HepG2 (cell line): Measurements from ENCODE around the gene MYLK3. TPM values are rescaled to one million over a fixed set of nuclear protein-coding genes. Genes with fewer than 3 reads are reported as not detected.

ENCODE experiments used
- polyA plus RNA-seq, 8 experiments: library from polyadenylated mRNA; depleted of rRNA in 3 of 8; stranded (reverse) in 7 of 8; unstranded in 1 of 8; fragments of >200 nt; fragmentation: Illumina TruSeq in 4 of 8; extraction: Trizol in 4 of 8; gene quantifications; 2 replicates each; pipeline versions ENCODE4 v1.2.1 to v1.2.3, GENCODE V29; 2011 to 2016; ENCODE audit warnings: low read depth in 4 of 8, missing spikeins in 1 of 8, mixed read lengths in 1 of 8; ENCODE audit not compliant: insufficient read depth in 1 of 8
- total RNA-seq, 5 experiments: library from RNA; depleted of rRNA; stranded (reverse); fragments of >200 nt; fragmentation: Illumina TruSeq; extraction: Trizol; gene quantifications; 2 replicates each; pipeline ENCODE4 v1.2.3, GENCODE V29; 2016; ENCODE audit warnings: low read depth in 1 of 5
- TF ChIP-seq, protein P1 (sequence below): fragments of 450-650 bp; IDR thresholded peaks from 2 replicates; pipeline ENCODE4 v1.6.1; 2016
- TF ChIP-seq, protein P2 (sequence below): sonication (generic); formaldehyde crosslinking; IDR thresholded peaks from 2 replicates; pipeline ENCODE4 v1.4.0; 2020; ENCODE audit warnings: mild to moderate bottlenecking, missing genetic modification reagents

MYLK3 gene
- total and polyA plus RNA-seq, 2 of the 13 experiments (the other 11 are each of a cell fraction or from before 2014, with no cell fraction given) = 0.04 to 0.18 TPM

DNA sequence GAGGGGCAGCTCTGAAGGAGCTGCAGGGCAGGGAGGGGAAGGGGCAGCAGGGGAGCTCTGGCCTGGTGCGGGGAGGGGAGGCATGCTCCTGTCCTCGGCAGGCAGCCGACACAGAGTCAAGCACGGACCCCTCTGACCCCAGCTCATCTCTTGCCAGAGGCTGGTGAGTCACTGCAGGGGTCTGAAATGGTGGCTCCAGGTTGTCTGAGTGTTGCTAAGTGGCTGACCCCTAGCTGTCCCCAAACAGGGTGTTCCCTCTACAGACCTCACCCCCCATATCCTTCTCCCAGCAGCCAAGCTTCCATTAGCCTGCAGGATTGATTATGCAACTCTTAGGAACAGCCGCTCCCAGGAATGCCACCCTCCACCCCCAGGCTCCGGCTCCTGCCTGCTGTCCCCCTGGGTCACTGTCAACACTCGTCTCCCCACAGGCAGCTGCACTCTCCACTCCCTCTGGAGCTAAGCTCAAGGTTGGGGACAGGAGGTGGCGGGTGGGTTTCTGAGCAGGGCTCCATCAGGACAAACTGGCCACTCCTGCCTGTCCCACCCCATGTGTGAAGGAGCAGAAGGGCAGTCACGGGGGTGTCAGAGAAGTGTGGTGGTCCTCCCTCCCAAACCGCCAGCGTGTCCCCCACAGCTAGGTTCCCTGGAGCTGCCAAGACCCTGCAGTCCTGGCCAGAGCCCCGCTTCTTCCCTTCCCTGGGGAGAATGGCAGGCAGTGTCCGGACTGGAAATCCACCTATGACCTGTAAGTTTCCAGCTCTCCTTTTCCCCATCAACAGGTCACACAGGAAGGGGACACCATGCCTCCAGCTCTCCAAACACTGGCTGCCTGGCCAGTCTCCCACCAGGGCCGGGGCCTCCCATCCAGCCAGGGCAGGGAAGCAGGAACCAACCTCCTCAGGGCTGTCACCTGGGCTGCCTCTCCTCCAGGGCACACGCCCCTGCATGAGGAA lies 1.0 kb downstream of the MYLK3 start (continued):
- TF ChIP-seq, protein P1, sequence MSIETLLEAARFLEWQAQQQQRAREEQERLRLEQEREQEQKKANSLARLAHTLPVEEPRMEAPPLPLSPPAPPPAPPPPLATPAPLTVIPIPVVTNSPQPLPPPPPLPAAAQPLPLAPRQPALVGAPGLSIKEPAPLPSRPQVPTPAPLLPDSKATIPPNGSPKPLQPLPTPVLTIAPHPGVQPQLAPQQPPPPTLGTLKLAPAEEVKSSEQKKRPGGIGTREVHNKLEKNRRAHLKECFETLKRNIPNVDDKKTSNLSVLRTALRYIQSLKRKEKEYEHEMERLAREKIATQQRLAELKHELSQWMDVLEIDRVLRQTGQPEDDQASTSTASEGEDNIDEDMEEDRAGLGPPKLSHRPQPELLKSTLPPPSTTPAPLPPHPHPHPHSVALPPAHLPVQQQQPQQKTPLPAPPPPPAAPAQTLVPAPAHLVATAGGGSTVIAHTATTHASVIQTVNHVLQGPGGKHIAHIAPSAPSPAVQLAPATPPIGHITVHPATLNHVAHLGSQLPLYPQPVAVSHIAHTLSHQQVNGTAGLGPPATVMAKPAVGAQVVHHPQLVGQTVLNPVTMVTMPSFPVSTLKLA = no peak
- TF ChIP-seq, protein P2, sequence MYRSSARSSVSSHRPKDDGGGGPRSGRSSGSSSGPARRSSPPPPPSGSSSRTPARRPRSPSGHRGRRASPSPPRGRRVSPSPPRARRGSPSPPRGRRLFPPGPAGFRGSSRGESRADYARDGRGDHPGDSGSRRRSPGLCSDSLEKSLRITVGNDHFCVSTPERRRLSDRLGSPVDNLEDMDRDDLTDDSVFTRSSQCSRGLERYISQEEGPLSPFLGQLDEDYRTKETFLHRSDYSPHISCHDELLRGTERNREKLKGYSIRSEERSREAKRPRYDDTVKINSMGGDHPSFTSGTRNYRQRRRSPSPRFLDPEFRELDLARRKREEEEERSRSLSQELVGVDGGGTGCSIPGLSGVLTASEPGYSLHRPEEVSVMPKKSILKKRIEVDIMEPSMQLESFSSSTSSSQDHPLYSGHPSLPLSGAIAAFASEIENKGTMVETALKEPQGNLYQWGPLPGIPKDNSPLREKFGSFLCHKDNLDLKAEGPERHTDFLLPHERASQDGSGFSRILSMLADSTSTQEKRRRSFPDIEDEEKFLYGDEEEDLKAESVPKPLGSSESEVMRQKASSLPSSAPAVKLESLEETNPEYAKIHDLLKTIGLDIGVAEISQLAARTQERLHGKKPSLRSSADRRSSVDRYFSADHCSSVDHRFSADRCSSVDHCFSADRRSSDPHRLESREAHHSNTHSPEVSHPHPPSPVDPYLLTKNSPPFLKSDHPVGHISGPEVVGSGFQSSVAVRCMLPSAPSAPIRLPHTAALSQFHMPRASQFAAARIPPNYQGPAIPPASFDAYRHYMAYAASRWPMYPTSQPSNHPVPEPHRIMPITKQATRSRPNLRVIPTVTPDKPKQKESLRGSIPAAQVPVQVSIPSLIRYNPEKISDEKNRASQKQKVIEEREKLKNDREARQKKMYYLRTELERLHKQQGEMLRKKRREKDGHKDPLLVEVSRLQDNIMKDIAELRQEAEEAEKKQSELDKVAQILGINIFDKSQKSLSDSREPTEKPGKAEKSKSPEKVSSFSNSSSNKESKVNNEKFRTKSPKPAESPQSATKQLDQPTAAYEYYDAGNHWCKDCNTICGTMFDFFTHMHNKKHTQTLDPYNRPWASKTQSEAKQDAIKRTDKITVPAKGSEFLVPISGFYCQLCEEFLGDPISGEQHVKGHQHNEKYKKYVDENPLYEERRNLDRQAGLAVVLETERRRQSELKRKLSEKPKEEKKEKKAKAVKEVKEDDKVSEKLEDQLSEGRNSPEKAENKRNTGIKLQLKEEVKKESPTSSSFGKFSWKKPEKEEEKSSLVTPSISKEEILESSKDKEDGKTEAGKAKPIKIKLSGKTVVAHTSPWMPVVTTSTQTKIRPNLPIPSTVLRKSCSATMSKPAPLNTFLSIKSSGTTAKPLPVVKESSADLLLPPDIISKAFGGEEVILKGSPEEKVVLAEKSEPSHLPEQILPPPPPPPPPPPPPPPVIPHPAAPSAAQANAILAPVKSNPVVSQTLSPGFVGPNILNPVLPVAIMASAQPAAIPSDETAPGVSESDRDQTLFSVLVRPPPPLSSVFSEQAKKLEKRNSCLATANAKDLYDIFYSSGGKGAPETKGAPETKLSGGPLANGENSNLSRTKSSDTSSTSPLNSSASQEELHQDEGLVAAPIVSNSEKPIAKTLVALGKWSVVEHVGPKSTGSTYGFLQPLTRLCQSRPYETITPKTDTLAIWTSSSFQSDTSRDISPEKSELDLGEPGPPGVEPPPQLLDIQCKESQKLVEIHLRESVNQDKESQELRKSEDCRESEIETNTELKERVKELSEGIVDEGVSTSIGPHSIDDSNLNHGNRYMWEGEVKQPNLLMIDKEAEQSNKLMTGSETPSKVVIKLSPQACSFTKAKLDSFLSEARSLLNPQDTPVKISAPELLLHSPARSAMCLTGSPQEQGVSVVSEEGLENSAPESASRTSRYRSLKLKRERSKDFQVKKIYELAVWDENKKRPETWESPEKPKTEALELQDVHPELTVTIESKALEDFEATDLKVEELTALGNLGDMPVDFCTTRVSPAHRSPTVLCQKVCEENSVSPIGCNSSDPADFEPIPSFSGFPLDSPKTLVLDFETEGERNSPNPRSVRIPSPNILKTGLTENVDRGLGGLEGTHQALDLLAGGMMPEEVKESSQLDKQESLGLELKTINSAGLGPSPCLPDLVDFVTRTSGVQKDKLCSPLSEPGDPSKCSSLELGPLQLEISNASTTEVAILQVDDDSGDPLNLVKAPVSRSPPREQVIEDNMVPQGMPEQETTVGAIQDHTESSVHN (CRISPR knock-in tag) = no peak
